Stimulated activated CD4-positive, alpha-beta T cell treated with anti-CD3 and anti-CD28 coated beads, Interleukin-12 subunit alpha, Interleukin-12 subunit beta, amount 100 ng/mL, for 48 hours (primary cell): ENCODE results near the gene SLC37A4.
"Not testable (repeated sequence)": the region's sequence is repeated elsewhere in the genome, so short reads cannot be mapped to it uniquely, and the experiment has no call there.

Experiments
- DNase-seq, 3 donors: peaks; one replicate each; pipeline ENCODE4 v3.0.0-alpha.2; 2020; ENCODE audit warnings: low read depth in 2 of 3, low spot score in 1 of 3

The SLC37A4 gene

DNA sequence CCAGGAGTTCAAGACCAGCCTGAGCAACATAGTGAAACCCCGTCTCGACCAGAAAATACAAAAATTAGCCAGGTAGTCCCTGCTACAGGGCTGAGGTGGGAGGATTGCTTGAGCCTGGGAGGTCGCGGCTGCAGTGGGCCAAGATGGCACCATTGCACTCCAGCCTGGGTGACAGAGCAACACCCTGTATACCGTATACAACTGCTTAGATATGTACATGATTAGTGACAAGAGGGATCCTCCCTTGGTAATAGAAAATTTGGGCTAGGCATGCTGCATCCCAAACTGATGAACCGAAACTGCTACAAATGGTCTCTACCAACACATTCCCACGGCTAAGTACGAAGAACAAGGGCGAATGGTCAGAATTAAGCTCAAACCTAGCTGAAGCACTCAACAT is 12.2 kb upstream of the SLC37A4 start:
- no peak for DNase-seq

DNA sequence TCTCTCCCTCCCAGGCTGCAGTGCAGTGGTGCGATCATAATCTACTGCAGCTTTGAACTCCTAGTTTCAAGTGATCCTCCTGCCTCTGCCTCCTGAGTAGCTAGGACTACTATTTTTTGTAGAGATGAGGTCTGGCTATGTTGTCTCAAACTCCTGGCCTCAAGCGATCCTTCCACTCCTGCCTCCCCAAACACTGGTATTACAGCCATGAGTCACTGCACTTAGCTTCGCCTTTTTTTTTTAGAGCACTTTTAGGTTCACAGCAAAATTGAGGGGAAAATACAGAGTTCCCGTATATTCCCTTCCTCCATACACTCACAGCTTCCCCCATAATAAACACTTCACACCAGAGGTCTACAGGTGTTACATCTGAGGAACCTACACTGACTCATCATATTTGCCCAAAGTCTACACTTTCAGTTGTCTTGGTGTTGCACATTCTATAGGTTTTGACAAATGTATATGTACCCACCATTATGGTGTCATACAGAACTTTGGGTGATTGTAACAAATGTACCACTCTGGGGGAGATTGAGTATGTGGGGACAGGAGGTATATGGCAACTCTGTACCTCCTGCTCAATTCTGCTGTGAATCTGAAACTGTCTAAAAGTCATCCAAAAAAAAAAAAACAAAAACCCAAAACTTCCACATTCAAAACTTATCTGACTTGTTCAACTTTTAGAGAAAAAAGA is 11.3 kb upstream of the SLC37A4 start:
- no peak for DNase-seq

DNA sequence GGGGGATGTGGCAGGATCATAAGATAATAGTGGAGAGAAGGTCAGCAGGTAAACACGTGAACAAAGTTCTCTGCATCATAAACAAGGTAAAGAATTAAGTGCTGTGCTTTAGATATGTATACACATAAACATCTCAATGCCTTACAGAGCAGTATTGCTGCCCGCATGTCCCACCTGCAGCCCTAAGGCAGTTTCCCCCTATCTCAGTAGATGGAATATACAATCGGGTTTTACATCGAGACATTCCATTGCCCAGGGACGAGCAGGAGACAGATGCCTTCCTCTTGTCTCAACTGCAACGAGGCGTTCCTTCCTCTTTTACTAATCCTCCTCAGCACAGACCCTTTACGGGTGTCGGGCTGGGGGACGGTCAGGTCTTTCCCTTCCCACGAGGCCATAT is 8.8 kb upstream of the SLC37A4 start:
- DNase-seq = not testable (repeated sequence)

DNA sequence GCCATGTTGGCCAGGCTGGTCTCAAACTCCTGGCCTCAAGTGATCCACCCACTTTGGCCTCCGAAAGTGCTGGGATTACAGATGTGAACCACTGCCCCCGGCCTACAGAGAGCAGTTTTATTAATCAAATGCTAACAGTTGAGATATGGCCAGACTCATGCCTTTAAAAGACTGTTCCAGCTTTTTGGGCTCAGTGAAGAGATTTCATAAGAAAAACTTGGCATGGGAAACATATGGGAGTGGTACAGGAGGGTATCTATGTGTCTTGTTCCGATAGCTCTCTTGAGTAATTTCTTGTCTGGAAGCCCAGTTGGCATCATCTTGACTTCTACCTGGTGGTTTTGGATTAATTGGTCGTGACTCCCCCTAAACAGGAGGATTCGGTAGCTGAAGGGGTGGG is 8.2 kb upstream of the SLC37A4 start:
- no peak for DNase-seq

DNA sequence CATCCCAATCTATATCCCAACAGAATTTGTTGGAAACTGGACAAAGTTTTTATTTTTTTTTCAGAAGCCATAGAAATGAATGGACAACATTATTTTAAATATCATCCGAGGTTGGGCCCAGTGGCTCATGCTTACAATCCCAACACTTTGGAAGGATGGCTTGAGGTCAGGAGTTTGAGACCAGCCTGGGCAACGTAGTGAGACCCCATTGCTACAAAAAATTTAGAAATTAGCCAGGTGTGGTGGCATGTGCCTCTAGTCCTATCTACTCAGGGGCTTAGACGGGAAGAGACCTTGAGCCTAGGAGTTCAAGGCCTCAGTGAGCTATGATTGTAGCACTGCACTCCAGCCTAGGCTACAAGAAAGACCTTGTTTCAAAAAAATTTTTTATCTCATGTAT is 4.1 kb upstream of the SLC37A4 start:
- no peak for DNase-seq

DNA sequence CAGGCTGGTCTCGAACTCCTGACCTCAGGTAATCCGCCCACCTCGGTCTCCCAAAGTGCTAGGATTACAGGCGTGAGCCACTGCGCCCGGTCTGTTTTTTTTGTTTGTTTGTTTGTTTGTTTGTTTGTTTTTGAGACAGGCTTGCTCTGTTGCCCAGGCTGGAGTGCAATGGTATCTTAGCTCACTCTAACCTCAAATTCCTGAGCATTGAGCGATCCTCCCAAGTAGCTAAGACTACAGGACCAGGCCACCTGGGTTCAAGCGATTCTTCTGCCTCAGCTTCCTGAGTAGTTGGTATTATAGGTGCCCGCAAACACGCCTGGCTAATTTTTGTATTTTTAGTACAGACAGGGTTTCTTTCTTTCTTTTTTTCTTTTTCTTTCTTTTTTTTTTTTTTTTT is 2.7 kb upstream of the SLC37A4 start:
- not testable (repeated sequence) for DNase-seq

DNA sequence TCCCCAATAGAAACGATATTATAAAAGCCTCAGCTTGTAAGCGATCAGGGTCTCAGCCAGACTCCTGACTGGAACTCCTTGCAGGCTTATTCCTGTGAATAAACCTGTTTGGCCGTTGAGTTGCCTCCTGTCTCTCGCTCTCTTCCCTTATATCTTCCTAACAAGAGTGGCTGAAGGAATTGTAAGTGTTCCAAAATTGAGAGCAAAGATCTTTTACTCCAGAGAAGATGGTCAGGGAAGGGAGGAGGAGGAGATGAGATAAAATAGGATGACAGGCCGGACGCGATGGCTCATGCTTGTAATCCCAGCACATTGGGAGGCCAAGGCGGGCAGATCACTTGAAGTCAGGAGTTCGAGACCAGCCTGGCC is 1.2 kb upstream of the SLC37A4 start:
- no peak for DNase-seq

DNA sequence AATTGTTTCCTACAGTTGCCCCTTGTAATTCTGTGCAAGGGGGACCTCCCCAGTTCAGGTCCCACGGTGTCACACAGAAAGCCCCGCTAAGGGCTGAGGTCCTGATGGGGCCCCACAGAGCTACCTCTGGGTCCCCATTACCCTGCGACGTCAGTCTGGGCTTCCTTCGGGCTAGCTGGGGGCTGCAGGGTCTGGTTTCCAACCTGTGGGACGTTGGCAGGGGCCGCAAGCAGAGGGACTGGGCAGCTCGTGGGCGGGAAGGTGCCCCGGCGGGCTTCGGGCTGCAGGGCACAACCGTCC is 698 bp downstream of the SLC37A4 start:
- DNase-seq = no peak

DNA sequence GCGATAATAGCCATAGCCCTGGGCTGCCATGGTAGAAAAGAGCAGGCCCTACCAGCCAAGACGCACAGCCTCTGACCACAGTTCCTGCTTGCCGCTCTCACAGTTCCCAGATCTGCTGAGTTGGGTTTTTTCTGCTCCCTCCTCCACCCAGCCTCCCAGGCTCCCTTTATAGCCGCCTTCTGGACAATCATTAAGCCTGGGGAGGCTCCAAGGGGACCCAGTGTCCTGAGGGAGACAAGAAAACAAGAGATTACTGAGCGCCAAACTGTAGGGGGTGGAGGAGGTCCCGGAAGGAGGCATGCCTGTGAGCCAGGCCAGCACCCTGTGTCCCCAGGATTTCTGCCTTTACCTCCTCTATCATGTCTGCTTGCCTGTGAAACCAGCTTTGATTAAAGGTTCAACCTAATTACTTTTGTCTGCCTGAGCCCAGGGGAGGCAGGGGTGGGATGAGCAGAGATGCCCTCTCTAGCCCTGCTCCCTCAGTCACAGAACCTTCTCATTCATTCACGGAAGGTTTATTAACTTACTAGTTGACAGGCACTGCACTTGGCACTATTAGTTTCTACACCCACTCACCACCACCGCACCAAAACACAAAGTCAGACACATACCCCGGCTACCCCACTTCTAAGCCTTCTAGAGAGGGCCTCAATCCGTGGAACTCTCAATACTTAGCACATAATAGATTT is 1.2 kb downstream of the SLC37A4 start:
- peak in 2 of 3 donors; percentile 34 to 46 for DNase-seq

DNA sequence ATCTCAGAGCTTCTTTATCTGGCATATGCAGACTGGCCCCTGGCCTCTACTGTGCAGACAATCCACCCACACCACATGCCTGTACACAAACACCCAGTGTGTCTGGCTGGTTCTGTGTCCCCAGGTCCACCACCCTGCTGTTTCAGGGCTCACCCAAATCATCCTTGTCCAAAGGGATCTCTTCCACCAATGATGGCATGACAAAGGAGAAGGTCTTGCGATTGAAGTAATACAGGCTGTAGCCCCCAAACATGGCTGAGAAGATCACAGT is 1.7 kb downstream of the SLC37A4 start:
- DNase-seq = no peak

DNA sequence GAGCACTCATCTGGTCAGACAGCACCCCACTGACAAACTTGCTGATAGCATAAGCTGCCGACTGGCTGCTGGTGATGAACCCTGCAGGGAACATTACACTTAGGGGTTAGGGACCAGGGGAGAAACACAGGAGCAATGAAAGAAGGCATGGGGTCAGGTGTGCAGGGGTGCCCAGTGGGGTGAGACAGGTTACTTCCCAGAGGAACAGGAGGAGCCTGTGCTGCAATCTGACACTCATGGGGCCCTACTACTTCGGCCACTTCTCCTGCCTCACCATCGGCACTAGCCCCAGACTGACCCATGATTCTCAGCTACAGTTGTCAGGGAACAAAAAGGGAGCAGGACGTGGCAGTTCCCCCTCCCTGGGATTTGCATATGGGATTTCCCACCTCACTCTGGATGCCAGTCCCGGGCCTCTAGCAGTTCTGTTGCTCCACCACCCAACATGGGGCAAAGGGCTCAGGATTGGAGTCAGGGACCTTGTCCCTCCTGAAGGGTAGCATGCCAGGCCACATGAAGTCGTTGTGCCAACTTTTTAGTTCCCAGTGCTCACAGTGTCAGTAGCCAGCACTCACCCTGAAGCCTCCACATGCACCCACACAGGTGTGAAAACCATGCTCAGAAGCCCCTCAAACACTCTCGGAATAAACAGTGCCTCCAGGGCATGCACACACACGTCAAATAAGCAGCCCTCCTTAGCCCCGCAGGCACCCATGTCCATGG is 2.2 kb downstream of the SLC37A4 start:
- no peak for DNase-seq

DNA sequence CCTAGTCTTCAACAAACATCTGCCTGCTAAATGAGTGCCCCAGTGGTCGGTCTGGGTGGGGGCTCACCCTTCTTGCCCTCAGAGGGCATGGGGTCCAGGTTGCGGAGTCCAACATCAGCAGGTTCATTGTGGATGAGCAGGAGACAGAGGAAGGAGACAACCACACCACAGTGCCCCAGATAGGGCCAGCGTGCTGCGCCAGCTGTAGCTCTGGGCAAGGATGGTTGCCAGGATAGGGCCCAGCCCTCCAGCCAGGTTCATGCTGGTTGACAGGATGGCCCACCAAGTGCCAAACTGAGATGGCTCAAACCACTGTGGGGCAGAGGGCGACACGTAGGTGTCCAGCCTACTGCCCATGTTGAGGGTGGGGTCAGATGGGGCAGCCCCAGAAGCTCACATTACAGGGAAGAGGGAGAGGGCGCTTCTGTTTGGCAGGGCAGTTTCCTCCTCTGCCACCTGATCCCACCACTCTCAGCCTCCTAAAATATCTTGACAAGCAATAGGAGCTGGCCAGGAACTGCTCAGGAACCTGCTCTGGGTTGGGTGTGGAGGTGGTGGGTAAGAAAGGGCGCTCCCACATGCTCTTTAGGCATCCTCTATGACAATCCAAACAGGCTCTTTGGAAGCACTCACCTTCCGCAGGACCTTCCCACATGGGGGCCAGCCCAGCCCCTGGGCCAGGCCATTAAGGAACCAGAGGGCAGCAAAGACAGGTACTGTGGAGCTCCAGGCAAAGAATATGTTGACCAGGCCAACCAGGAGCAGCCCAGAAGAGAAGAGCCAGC is 2.9 kb downstream of the SLC37A4 start:
- no peak for DNase-seq

DNA sequence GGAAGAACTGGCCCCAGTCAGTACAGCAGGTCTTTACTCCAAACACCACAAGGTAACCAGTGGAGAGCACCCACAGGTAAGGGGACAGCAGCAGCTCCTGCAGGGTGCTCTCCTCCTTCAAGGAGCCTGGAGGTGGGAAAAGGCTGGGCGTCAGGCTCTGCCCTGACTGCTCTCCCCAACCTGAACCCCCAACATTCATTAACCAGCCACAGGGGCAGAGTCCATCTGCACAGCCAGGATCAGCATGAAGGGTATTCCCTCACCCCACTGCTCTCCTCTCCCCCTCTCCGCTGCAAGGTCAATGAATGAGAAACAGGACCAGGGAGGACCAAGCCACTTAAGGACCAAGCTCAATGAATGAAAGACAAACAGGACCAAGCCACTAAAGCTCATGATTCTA is 3.7 kb downstream of the SLC37A4 start:
- DNase-seq = no peak

DNA sequence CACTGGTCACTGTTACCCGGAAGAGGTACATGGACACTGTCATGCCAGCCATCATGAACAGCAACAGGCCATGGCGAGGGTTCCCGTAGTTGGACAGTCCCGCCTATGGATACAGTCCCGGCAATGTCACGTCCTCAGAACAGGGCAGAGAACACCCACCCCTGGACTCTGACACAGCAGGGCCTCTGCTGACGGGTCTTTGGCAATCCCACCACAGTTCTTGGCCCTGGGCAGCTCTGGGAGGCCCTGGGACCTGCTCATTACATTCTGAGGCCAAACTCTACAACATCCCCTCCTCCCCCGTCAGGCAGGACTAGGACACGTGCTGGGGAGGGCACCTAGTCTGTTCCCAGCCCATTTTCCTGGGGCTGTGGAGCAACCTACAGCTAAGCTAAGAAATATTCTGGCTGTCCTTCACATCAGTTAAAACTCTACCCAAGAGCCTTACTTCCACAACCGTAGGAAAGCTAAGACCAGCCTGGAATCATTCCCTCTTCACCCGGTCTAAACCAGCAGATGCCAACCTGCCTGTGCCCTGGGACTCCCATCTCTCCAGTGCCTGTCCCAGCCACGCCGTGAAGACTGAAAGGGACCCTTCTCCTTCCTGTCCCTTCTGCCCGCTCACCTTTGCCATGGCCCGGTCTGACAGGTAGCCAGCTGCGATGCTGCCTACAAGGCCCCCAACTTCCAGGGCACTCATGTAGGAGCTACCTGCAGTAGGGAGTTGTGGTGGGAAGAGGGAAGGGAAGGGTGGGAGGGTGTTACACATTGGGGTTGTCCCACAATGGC is 4.5 kb downstream of the SLC37A4 start:
- no peak for DNase-seq

DNA sequence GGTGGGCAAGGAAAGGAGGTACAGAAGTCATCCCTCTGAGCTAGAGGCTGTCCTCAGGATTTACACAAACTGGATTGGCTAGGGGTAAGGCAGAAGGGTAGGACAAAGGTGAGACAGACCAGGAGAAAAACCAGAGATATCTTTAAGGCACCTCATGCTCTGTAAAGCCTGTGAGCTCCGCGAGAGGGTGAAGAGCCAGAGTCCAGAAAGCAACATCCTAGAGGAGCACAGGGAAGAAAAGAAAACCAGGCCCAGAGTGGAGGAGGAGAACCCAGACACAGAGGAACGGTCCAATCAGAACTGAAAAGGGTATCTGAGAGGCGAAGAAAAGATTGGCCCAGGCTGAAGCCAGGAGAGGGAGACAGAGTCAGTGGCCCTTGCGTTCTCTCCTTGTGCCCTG is 5.1 kb downstream of the SLC37A4 start:
- no peak for DNase-seq

DNA sequence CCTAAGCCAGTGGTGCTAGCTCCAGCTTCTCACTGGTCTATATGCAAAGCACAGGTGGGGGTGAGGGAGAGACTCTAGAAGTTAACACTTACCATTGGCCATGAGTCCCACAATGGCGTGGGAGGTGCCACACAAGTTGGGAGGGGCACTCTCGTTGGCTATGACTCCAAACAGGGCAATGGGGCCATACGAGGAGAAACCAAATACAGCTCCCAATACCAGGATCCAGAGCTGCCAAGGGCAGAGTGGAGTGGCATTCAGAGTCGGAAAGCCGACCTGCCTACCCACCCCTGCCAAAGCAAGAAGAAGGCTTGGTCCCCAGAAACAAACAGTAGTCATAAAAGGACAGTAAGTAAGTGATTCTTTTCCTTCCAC is 5.6 kb downstream of the SLC37A4 start:
- no peak for DNase-seq

DNA sequence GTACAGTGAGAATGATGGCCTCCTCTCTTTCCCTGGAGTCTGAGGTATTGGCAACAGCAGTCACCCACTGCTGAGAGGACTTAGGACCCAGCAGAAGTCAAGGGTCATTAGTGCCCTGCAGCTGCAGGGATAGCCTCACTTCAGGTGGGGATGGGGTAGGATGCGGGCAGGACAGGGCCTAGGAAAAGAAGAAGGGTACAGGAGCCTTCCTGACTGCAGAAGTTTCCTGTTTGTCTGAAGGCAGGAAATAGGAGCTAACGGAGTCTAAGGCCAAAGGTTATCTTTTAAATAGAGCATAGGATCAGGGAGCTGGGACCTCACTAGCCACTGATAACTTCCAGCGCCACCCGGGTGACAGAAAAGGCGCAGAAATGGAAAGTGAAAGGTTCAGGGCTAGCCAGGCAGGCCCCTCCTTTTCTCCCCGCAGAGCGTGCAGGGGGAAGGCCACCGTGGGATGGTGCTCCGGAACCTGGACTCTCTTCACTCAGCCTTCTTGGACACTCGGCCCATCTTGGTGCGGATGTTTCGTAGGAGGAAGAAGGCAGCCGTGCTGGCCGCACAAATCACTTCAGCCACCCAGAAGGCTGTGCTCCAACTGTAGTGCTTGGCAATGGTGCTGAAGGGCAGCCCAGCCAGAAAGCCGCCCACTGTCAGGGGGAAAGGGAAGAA is 6.1 kb downstream of the SLC37A4 start:
- DNase-seq = no peak

DNA sequence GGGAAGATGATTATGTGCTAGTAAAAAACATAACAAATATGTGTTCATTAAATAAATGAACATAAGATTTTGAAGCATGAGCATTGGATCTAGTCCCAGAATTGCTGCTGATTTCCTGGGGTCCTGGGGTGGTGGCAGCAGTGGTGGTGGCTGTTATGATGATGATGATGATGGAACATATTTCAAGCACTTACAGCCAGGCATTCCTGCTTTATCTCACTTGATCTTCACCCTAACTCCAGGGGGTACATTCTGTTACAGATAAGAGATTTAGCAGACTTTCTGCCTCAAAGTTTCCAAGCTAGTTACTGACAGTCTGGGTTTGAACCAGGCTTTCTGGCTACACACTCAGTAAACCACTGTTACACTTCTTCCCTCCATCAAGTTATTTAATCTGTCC is 6.9 kb downstream of the SLC37A4 start:
- DNase-seq = no peak

DNA sequence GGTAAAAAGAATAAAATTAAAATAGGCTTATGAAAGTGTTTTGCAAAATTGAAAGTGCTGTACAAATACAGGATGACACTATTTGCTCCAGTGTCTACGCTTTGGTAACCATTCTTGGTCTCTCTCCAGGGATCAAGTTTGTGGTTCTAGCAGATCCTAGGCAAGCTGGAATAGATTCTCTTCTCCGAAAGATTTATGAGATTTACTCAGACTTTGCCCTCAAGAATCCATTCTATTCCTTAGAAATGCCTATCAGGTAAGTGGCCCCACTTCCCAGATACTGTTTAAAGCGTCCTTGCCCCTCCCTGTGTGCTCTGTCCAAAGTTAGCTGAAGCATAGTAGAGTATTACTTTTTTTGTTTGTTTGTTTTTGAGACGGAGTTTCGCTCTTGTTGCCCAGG is 9.0 kb downstream of the SLC37A4 start:
- no peak for DNase-seq

DNA sequence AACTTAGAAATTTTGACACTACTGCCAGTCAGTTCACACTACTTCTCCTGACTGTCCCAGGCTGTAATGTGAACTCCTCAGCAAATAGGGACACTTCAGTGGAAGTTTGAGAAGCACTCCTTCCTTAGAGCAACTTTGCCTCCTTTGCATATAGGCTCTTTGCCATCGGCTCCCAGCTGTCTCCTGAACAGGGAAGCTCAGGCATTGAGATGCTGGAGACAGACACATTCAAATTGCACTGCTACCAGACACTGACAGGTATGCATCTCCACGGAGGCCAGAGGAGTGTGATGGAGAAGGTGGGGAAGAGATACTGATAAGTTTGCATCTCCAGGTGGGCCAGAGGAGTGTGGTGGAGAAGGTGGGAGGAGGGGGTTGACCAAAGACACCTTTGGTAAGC is 10.7 kb downstream of the SLC37A4 start:
- no peak for DNase-seq
